Uterus (tissue), 4 donors: ENCODE data around the gene AP3B1. TPM values are rescaled to one million over a fixed set of nuclear protein-coding genes. Genes with fewer than 3 reads are reported as not detected.

Experiments used
- DNase-seq, 2 donors: peaks; one replicate each; pipeline ENCODE4 v3.0.0-alpha.2; 2019 to 2020
- H3K27ac ChIP-seq, 2 donors: fragments of 200-600 bp; sonication (generic); 1 replicate in 1 of 2; 2 replicates in 1 of 2; pipeline ENCODE4 v1.5.1; 2016 to 2018
- H3K27me3 ChIP-seq, 2 donors: fragments of 200-600 bp; sonication (generic); one replicate each; pipeline ENCODE4 v1.5.1; 2018 to 2019; ENCODE audit warnings: control low read depth in 1 of 2
- H3K36me3 ChIP-seq, 2 donors: fragments of 200-600 bp; sonication (generic); one replicate each; pipeline ENCODE4 v1.5.1; 2019; ENCODE audit warnings: control low read depth in 1 of 2
- H3K4me1 ChIP-seq, 2 donors: fragments of 200-600 bp; sonication (generic); one replicate each; pipeline ENCODE4 v1.5.1; 2018 to 2019; ENCODE audit warnings: control low read depth in 1 of 2
- H3K4me3 ChIP-seq, 2 donors: fragments of 200-600 bp; sonication (generic); 1 replicate in 1 of 2; 2 replicates in 1 of 2; pipeline ENCODE4 v1.5.1; 2018 to 2019; ENCODE audit warnings: mild to moderate bottlenecking in 1 of 2
- H3K9me3 ChIP-seq, 2 donors: fragments of 200-600 bp; sonication (generic); one replicate each; pipeline ENCODE4 v1.5.1; 2019; ENCODE audit warnings: control low read depth in 1 of 2
- CTCF ChIP-seq, 4 experiments: fragments of 200-600 bp in 2 of 4; fragments of 450-650 bp in 2 of 4; sonication (generic) in 2 of 4; IDR thresholded peaks; one replicate each; pipeline ENCODE4 v1.5.1; 2016 to 2019; ENCODE audit warnings: antibody characterized with exemption in 4 of 4, mild to moderate bottlenecking in 2 of 4, moderate library complexity in 1 of 4
- POLR2A ChIP-seq, 2 donors: fragments of 450-650 bp; IDR thresholded peaks; one replicate each; pipeline ENCODE4 v1.6.1; 2016; ENCODE audit warnings: antibody characterized with exemption in 2 of 2, mild to moderate bottlenecking in 1 of 2, moderate library complexity in 1 of 2
- intact Hi-C: fragments of 100-400 bp; cut with DNase I; formaldehyde crosslinking; loops from one replicate; pipeline ENCODE4 v1.15.1; 2023; ENCODE audit warnings: low total_unique reads
- total RNA-seq, 4 donors: library from RNA; depleted of rRNA in 3 of 4; stranded (reverse); fragments of >200 nt in 3 of 4; gene quantifications; one replicate each; pipeline versions ENCODE4 v1.1.0 to v1.2.4, GENCODE V29; 2014 to 2023
- donor health status: DM: yes; HTN: yes; CAD: no.

AP3B1 gene
- total RNA-seq, 4 donors from 2014 or later, result 15.9 to 67.1 (median 33.4) TPM

- Histone ChIP-seq H3K36me3 (no peaks in the 10 kb centered on the region), H3K27me3 (no peaks in the 10 kb centered on the region), H3K27ac (no peak overlapping the region), H3K9me3 (no peaks in the 10 kb centered on the region), H3K4me3 (no peak overlapping the region), H3K4me1 (no peaks in the 10 kb centered on the region)
- no peak for TF ChIP-seq CTCF (IDR thresholded peaks at IDR 0.05)
- TF ChIP-seq POLR2A (IDR thresholded peaks at IDR 0.05), result no peak
- DNase-seq, result no peak
- intact Hi-C loops, result no loop called here
Measured at GRCh38 chr5:78275998-78276543, 18.4 kb downstream of the AP3B1 start.

DNA sequence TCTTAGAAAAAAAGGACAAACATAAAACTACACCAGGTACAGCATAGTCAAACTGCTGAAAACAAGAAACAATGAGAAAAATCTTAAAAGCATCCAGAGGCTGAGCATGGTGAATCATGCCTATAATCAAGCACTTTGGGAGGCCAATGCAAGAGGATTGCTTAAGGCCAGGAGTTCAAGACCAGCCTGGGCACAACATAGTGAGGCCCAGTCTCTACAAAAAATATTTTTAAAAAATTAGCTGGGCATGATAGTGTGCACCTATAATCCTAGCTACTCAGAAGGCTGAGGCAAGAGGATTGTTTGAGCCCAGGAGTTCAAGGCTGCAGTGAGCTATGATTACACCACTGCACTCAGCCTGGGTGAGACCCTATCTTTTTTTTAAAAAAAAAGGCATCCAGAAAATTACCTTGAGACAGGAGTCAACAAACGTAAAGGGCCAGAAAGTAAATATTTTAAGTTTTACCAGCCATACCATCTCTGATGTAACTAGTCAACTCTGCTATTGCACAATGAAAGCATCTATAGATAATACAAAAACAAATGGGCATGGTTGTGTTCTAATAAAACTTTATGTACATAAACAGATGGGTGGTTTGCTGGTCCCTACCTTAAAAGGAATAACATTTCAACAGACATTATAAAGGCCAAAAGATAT lies 19.8 kb downstream of the AP3B1 start:
- no peaks in the 10 kb centered on the region for H3K36me3 ChIP-seq
- H3K4me3 ChIP-seq, result no peak overlapping the region
- H3K9me3 ChIP-seq, result no peaks in the 10 kb centered on the region
- no peak for TF ChIP-seq POLR2A (IDR thresholded peaks at IDR 0.05)
- TF ChIP-seq CTCF (IDR thresholded peaks at IDR 0.05), result no peak
- no peak overlapping the region for H3K27ac ChIP-seq
- no peaks in the 10 kb centered on the region for H3K4me1 ChIP-seq
- no peaks in the 10 kb centered on the region for H3K27me3 ChIP-seq
- intact Hi-C loops, result no loop called here
- no peak for DNase-seq

DNA sequence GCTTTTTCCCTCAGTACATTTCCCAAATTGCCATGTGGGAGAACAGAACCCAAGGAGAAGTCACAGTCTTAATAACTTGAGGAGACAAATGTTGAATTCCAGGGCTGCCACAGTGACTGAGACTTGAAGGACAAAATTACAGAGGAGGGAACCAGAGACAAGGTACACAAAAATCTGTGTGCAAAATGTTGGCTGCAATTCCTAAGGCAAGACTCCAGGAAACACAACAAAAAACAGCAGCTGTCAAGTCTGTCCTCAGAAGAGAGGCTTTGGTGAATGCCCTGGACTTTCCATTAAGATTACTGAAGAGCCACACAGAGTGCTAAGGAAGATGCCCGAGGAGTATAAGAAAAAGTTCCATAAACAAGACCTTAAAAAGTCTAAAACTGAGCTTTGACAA lies 21.1 kb downstream of the AP3B1 start:
- no peaks in the 10 kb centered on the region for H3K36me3 ChIP-seq
- no peaks in the 10 kb centered on the region for H3K4me1 ChIP-seq
- TF ChIP-seq POLR2A (IDR thresholded peaks at IDR 0.05), result no peak
- no peak for TF ChIP-seq CTCF (IDR thresholded peaks at IDR 0.05)
- no peak for DNase-seq
- intact Hi-C loops, result no loop called here
- no peaks in the 10 kb centered on the region for H3K27me3 ChIP-seq
- no peak overlapping the region for H3K4me3 ChIP-seq
- no peaks in the 10 kb centered on the region for H3K9me3 ChIP-seq
- no peak overlapping the region for H3K27ac ChIP-seq

DNA sequence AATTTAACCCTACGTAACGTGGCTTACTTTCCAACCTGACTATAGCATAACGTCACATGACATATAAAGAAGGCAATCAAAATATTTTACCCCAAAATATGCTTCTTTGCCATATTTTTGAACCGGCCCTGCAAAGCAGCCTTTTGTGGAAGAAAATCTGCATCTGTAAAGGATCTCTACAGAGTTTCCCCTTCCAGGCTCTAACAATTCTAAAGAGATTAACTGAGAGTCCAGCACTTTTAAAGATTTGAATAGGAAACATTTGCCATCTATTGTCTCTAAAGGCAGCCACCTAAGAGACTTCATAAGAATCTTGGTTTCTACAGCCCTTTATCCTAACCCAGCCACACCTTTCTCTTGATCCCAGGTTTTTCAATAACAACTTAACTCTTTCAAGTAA lies 22.7 kb downstream of the AP3B1 start:
- DNase-seq, result no peak
- no peaks in the 10 kb centered on the region for H3K36me3 ChIP-seq
- H3K4me3 ChIP-seq, result no peak overlapping the region
- intact Hi-C loops, result no loop called here
- H3K4me1 ChIP-seq, result no peaks in the 10 kb centered on the region
- H3K27me3 ChIP-seq, result no peaks in the 10 kb centered on the region
- TF ChIP-seq POLR2A (IDR thresholded peaks at IDR 0.05) (no peak), CTCF (IDR thresholded peaks at IDR 0.05) (no peak)
- no peak overlapping the region for H3K27ac ChIP-seq
- no peaks in the 10 kb centered on the region for H3K9me3 ChIP-seq

GRCh38 chr5:78269088-78269703 lies 25.3 kb downstream of the AP3B1 start:
- TF ChIP-seq POLR2A (IDR thresholded peaks at IDR 0.05) (no peak), CTCF (IDR thresholded peaks at IDR 0.05) (peak; percentile 29 to 43 (median 40))
- no peak overlapping the region for H3K27ac ChIP-seq
- intact Hi-C loops, result no loop called here
- H3K4me3 ChIP-seq, result no peak overlapping the region
- DNase-seq, result no peak
- H3K4me1 ChIP-seq, result no peaks in the 10 kb centered on the region
- no peaks in the 10 kb centered on the region for H3K9me3 ChIP-seq
- no peaks in the 10 kb centered on the region for H3K27me3 ChIP-seq
- no peaks in the 10 kb centered on the region for H3K36me3 ChIP-seq
